ENCODE results near the gene OR52B2.

The OR52B2 gene

DNA sequence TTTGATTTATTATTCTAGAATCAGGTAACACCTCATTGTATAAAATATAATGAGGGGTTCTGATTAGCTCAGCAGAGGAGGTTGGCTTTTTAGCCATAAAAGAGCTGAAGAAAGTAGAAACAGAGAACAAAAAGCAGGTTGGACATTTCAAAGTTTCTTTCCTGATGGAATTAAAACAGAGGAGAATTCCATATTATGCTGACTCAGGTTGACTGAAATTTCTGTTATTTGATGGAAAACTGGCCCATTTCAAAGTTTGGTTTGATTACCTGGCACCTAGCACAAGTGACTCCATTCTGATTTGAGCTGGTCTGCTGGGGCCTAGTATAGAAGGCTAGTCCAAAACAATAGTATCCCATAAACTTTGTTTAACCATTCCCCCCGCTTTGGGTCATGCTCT, 37.7 kb downstream of the OR52B2 start (continued):
- TF ChIP-seq GLIS1 (tag by site-specific recombination; IDR thresholded peaks at IDR 0.05) (no peak), ZNF292 (tag by site-specific recombination; IDR thresholded peaks at IDR 0.05; ENCODE audit: borderline replicate concordance, low read depth) (no peak), ZNF16 (tag by site-specific recombination; IDR thresholded peaks at IDR 0.05; ENCODE audit: low read depth) (no peak), ZNF777 (tag by site-specific recombination; IDR thresholded peaks at IDR 0.05; ENCODE audit: borderline replicate concordance) (no peak), ZNF138 (tag by site-specific recombination; IDR thresholded peaks at IDR 0.05; ENCODE audit: borderline replicate concordance) (no peak), BCL11B (tag by site-specific recombination; IDR thresholded peaks at IDR 0.05; ENCODE audit: low read depth) (no peak)
- TF ChIP-seq, protein P1, sequence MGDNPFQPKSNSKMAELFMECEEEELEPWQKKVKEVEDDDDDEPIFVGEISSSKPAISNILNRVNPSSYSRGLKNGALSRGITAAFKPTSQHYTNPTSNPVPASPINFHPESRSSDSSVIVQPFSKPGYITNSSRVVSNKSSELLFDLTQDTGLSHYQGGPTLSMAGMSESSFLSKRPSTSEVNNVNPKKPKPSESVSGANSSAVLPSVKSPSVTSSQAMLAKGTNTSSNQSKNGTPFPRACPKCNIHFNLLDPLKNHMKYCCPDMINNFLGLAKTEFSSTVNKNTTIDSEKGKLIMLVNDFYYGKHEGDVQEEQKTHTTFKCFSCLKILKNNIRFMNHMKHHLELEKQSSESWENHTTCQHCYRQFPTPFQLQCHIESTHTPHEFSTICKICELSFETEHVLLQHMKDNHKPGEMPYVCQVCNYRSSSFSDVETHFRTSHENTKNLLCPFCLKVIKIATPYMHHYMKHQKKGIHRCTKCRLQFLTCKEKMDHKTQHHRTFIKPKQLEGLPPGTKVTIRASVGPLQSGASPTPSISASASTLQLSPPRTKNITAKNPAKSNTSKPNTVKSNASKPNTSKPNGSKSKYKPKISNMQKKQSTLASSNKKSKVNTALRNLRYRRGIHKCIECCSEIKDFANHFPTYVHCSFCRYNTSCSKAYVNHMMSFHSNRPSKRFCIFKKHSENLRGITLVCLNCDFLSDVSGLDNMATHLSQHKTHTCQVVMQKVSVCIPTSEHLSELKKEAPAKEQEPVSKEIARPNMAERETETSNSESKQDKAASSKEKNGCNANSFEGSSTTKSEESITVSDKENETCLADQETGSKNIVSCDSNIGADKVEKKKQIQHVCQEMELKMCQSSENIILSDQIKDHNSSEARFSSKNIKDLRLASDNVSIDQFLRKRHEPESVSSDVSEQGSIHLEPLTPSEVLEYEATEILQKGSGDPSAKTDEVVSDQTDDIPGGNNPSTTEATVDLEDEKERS (tag by site-specific recombination; IDR thresholded peaks at IDR 0.05), result no peak
- TF ChIP-seq, protein P2, sequence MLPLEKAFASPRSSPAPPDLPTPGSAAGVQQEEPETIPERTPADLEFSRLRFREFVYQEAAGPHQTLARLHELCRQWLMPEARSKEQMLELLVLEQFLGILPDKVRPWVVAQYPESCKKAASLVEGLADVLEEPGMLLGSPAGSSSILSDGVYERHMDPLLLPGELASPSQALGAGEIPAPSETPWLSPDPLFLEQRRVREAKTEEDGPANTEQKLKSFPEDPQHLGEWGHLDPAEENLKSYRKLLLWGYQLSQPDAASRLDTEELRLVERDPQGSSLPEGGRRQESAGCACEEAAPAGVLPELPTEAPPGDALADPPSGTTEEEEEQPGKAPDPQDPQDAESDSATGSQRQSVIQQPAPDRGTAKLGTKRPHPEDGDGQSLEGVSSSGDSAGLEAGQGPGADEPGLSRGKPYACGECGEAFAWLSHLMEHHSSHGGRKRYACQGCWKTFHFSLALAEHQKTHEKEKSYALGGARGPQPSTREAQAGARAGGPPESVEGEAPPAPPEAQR (tag by site-specific recombination; IDR thresholded peaks at IDR 0.05), result no peak

DNA sequence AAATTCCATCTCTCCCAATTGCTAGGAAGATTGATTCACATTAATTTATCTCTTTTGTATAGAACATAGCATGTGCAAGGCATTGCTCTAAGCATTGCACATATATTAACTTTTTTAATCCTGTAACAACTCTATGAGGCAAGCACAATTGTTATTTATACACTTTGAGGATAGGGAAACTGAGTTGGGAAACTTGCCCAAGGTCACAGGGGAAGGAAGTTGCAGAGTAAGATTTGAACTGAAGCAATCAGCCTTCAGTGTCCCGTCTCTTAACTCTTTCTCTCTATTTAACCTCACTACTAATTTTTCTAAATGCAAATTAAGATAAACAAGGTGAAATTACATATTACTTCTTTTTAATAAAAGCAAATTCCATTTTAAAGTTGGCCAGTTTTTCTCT, 40.5 kb downstream of the OR52B2 start:
- TF ChIP-seq ZNF600 (tag by site-specific recombination; IDR thresholded peaks at IDR 0.05) (no peak), ZNF223 (tag by site-specific recombination; IDR thresholded peaks at IDR 0.05) (no peak), ZNF830 (tag by site-specific recombination; IDR thresholded peaks at IDR 0.05; ENCODE audit: low read depth) (no peak), ZNF354C (tag by site-specific recombination; IDR thresholded peaks at IDR 0.05; ENCODE audit: borderline replicate concordance, low read depth) (no peak), ZNF791 (tag by site-specific recombination; IDR thresholded peaks at IDR 0.05) (no peak), ZNF341 (tag by site-specific recombination; IDR thresholded peaks at IDR 0.05; ENCODE audit: low read depth) (no peak), ZNF133 (tag by site-specific recombination; IDR thresholded peaks at IDR 0.05) (no peak), ZNF544 (tag by site-specific recombination; IDR thresholded peaks at IDR 0.05) (no peak)
- TF ChIP-seq, protein P3, sequence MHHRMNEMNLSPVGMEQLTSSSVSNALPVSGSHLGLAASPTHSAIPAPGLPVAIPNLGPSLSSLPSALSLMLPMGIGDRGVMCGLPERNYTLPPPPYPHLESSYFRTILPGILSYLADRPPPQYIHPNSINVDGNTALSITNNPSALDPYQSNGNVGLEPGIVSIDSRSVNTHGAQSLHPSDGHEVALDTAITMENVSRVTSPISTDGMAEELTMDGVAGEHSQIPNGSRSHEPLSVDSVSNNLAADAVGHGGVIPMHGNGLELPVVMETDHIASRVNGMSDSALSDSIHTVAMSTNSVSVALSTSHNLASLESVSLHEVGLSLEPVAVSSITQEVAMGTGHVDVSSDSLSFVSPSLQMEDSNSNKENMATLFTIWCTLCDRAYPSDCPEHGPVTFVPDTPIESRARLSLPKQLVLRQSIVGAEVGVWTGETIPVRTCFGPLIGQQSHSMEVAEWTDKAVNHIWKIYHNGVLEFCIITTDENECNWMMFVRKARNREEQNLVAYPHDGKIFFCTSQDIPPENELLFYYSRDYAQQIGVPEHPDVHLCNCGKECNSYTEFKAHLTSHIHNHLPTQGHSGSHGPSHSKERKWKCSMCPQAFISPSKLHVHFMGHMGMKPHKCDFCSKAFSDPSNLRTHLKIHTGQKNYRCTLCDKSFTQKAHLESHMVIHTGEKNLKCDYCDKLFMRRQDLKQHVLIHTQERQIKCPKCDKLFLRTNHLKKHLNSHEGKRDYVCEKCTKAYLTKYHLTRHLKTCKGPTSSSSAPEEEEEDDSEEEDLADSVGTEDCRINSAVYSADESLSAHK (tag by site-specific recombination; IDR thresholded peaks at IDR 0.05), result no peak
- Histone ChIP-seq H3K27ac (ENCODE audit: extremely low read depth, low read depth, low read length) (no peak overlapping the region), H3K36me3 (ENCODE audit: control insufficient read depth in 2 of 2, insufficient read depth in 1 of 2, low read length in 2 of 2) (no peaks in the 10 kb centered on the region), H3K4me3 (ENCODE audit: low read depth, low read length) (no peak overlapping the region), H3K4me1 (ENCODE audit: control insufficient read depth, insufficient read depth, low read length) (no peaks in the 10 kb centered on the region), H3K9me3 (ENCODE audit: control insufficient read depth, insufficient read depth, low read depth, low read length) (no peaks in the 10 kb centered on the region)
- CTCF ChIA-PET, result no interaction called here
- POLR2A ChIA-PET, result no interaction called here

DNA sequence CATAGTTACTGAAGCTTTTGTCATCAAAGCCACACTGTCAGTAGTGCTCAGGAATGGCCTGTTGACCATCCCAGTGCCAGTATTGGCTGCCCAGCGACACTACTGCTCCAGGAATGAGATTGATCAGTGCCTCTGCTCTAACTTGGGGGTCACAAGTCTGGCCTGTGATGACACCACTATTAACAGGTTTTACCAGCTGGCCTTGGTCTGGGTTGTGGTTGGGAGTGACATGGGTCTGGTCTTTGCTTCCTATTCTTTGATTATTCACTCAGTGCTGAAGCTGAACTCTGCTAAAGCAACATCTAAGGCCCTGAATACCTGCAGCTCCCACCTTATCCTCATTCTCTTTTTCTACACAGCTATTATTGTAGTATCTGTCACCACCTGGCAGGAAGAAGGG, 41.1 kb downstream of the OR52B2 start:
- TF ChIP-seq ZNF843 (tag by site-specific recombination; IDR thresholded peaks at IDR 0.05), result no peak
- no peak for TF ChIP-seq SP2 (tag by site-specific recombination; IDR thresholded peaks at IDR 0.05)
- TF ChIP-seq ZNF37A (tag by site-specific recombination; IDR thresholded peaks at IDR 0.05), result no peak
- ChIA-PET POLR2A (no interaction called here), CTCF (no interaction called here)
- no peak overlapping the region for H3K27ac ChIP-seq (ENCODE audit: extremely low read depth, low read depth, low read length)
- no peak overlapping the region for H3K4me3 ChIP-seq (ENCODE audit: low read depth, low read length)
- no peaks in the 10 kb centered on the region for H3K9me3 ChIP-seq (ENCODE audit: control insufficient read depth, insufficient read depth, low read depth, low read length)
- H3K36me3 ChIP-seq (ENCODE audit: control insufficient read depth in 2 of 2, insufficient read depth in 1 of 2, low read length in 2 of 2), result no peaks in the 10 kb centered on the region
- no peaks in the 10 kb centered on the region for H3K4me1 ChIP-seq (ENCODE audit: control insufficient read depth, insufficient read depth, low read length)
